NCI-H524 treated with DMSO at 0.1 percent for 48 hours (cell line): ENCODE data around the gene FAM20C.

Source experiments
- DNase-seq: peaks from one replicate; lab custom pipeline; 2025; lab: John Stamatoyannopoulos, UW

The FAM20C gene

GRCh38 chr7:245574-246295, 53.4 kb downstream of the FAM20C start:
- DNase-seq, result no peak

DNA sequence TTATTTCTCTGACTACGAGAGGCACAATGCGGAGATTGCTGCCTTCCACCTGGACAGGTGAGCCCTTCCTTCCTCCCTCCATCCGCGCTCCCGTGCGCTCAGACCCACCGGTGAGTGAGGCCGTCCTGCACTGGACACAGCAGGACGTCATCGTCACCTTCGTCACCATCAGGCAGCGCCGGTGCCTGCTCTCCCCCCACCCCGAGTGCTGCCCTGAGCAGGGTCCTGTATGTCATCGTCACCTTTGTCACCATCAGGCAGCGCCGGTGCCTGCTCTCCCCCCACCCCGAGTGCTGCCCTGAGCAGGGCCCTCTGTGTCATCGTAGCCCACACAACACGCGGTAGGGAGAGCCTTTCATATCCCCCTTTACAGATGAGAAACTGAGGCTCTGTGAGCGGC, 54.1 kb downstream of the FAM20C start:
- no peak for DNase-seq

- no peak for DNase-seq
Observed at GRCh38 chr7:247181-247580, 54.8 kb downstream of the FAM20C start.

GRCh38 chr7:247636-248035, 55.3 kb downstream of the FAM20C start:
- DNase-seq, result no peak

- no peak for DNase-seq
Observed at GRCh38 chr7:248732-249435, 56.5 kb downstream of the FAM20C start.

DNA sequence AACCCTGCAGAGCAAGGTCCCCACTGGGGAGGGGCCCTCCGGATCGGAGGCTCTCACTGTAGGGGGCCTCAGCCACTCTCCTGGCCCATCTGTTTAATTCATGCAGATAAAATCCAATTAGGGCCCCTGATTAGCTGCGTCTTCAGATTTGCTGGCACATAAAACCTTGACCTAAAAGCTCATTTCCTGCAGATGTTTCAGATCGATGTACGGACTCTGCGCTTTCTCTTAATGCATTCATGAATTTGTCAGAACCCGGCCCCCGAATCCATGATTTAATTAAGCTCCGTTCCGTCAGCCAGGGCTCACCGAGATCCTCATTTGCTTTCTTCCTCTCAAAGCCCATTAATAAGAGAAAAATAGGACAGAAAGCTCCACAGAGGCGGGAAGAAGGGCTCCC, 57.6 kb downstream of the FAM20C start:
- DNase-seq, result no peak

DNA sequence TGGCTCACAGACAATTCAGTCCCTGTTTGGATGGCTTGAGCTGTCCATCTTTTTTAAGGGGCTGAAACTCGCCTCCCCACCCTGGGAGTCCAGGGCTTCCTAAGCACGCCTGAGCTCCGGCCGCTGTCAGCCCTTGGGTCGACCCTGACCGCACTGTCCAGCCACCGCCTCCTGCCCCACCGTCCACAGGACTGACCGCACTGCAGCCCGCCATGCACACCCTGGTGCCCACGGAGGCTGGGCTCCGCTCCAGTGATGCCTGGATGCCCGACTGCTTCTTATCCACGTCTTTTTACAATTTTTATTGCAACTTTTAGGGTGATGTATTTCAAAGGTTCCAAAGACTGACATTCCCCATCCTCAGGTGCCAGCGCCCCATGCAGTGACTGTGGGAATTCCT, 58.2 kb downstream of the FAM20C start:
- DNase-seq, result no peak

DNA sequence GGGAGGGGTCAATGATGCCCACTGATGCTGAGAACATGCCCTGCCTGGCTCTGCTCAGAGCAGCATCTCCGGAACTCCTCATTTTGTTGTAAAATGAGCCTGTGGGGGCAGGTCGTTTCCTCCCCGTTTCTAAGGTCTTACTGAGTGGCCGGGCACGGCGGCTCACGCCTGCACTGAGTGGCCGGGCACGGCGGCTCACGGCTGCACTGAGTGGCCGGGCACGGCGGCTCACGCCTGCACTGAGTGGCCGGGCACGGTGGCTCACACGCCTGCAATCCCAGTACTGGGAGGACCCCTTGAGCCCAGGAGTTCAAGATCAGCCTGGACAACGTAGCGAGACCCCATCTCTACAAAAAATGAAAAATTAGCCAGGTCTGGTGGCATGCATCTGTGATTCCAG, 58.6 kb downstream of the FAM20C start:
- DNase-seq, result no peak

DNA sequence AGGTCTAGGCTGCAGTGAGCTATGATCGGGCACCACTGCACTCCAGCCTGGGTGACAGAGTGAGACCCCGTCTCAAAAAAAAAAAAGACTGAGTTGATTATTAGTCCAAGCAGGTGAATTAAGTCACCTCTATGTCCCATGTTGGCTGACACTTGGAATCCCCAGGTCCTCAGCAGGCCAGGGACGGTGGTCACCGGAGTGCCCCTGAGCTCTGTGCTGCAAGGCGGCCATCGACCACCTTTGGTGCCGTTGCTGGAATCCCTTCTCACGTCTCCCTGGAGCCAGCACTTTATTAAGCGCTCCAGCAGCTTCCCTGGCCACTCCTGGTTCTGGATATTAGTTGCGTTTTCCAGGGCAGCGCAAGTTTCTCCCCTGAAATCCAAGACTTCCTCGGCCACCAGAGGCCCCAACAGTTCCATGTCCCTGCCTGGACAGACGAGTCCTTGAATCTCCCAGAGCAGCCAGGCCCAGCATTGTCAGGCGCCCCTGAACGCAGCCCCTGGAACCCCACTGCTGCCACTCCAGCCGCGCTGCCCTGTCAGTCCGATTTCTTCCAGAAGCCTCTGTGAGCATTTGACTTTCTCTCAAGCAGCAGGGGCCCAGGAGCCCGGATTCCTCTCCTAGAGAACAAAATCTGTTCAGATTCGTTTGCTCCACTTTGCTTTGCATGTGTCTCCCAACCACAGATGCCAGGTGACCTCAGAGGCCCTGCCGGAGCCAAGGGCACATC, 59.2 kb downstream of the FAM20C start:
- no peak for DNase-seq

DNA sequence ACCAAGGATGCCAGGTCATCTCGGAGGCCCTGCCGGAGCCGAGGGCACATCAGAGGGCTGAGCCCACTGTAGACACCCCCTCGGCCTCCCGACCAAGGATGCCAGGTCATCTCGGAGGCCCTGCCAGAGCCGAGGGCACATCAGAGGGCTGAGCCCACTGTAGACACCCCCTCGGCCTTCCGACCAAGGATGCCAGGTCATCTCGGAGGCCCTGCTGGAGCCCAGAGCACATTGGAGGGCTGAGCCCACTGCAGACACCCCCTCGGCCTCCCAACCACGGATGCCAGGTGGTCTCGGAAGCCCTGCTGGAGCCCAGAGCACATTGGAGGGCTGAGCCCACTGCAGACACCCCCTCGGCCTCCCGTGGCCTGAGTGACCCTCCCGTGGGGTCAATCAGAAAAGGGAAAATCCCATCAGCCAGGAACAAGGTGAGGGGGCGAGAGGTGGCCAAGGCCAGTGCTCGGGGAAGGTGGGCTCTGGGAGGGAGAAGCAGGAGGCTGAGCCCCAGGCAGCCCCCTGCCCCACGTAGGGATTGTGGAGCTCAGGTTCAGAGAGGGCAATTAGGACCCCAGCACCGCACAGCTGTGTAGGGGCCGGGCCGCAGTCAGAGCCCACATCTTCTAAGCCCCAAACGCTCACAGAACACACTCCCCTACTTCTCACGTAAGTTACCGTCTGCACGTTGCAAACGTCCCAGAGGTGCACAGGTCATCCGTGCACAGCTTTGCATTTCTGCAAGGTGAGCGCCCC, 60.0 kb downstream of the FAM20C start:
- DNase-seq, result no peak

- DNase-seq, result no peak
Observed at GRCh38 chr7:252981-253380, 60.6 kb downstream of the FAM20C start.

DNA sequence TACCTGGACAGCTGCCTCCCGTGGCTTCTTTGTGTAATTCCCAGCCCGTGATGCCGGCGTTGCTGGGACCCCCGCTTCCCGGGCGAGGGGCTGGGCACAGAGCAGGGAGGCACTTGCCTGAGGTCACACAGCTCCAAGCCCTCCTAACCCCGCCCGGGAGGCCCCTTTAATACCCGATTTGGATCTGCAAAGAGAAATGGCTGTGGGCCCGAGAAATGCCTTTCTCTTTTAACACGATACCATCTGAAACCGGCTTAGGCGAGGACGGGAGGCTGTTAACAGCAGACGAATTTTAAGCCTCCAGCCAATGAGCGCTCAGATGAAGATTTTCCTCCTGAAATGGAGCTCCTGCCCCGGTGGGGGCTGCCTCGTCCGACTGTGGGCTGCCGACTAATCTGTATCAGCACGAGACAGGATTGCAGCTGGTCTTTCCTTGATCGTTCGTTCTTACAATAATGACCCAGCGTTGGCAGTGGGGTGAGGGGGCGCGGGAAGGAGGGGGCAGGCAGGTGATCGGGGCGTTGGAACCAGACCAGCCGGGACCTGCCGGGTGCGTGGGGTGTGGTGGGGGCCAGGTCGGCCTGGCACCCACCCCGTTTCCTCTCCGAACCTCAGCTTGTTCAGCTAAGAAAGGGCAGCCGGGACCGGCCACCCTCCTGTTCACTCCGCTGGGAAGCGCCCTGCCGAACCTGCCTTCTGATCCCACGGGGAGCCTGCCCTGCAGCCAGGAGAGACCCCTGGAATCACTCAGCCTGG, 61.4 kb downstream of the FAM20C start:
- DNase-seq, result no peak

DNA sequence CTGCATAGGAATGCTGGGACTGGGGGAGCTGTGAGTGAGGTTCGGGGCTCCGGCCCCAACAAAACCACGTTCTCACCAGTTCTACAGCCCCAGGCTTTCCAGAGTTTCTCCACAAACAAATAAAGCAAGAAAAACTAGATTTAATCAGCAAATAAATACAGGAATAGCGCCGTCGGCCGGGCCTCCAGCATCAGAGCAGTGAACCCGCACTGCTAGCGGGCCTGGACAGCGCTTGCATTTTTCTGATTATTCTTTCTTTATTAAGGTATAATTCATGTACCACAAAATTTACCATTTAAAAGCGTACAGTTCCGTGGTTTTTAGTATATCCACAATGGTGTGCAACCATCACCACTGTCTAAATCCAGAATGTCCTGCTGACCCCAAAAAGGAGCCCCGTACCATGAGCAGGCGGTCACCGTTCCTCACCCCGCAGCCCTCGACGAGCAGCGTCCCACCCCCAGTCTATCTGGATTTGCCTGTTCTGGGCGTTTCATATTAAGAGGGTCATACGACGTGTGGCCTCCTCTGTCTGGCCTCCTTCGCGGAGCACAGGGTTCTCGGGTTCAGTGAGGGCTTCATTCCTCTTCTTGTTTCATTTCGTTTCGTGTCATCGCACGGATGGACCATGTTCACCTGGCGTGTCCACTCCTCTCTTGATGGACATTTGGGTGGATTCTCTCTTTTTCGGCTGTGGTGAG, 62.1 kb downstream of the FAM20C start:
- no peak for DNase-seq

DNA sequence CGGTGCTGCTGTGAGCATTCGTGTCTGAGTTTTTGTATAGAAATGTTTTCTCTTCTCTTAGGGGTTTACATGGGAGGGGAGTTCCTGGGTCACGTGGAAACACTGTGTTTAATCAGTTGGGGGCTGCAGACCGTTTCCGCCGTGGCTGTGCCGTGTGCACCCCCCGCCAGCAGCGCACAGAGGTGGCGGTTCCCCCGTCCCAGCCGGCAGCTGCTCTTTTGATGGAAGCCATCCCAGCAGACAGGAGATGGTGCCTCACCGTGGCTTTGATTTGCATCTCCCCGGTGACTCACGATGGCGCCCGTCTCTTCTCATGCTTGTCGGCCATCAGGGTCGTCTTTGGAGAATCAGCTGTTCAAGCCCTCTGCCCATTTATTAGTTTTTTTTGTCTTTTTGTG, 62.7 kb downstream of the FAM20C start:
- no peak for DNase-seq

DNA sequence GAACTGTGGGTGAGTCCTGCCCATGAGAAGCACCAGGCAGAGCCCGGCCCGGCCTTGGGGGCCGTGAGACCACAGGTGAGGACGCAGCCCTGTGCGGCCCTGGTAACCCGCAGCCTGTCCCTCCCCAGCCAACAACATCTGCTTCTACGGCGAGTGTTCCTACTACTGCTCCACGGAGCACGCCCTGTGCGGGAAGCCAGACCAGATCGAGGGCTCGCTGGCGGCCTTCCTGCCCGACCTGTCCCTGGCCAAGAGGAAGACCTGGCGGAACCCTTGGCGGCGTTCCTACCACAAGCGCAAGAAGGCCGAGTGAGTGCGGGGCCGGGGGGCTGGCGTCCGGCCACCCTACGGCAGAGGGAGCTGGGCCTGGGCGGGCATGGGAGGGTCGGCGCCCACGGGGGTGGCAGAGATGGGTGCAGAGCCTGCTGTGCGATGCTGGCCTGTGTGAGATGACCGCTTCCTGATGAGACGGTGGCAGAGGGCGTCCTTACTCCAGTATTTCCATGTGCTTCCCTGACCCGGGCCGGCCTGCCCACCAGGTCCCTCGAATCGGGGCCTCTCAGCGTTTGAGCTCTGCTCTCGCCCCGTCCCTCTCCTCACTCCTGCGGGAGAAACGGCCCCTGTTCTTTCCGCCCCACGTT, 63.5 kb downstream of the FAM20C start:
- DNase-seq, result no peak

- DNase-seq, result no peak
Observed at GRCh38 chr7:256461-256940, 64.1 kb downstream of the FAM20C start.

DNA sequence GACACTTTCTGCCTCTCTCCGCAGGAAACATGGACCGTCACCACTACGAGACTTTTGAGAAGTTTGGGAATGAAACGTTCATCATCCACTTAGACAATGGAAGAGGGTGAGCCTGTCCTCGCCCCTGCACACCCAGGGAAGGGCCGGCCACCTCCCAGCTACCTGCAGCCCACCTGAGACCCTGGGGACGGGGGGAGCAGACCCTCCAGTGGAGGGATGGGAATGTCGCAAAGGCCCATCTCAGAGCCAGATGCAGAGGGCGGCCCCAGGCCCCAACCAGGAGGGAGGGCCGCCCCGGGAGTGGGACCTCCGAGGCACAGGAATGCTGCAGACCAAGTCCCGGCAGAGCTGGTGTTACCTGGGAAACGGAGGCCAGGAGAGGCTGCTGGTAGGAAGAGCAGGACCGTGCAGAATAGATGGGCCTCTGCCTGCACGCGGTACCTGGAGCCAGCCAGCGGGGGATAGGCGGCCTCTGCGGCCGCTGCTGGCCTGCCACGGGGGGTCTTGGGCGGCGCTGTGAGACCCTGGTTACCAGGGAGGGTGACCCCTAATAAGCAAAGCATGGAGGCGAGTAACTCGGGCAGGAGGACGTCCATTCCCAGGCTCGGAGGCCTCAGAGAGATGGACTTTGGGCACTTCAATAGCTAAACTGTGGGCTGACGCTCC, 64.7 kb downstream of the FAM20C start:
- DNase-seq, result no peak

GRCh38 chr7:257647-257992, 65.2 kb downstream of the FAM20C start:
- DNase-seq, result no peak

DNA sequence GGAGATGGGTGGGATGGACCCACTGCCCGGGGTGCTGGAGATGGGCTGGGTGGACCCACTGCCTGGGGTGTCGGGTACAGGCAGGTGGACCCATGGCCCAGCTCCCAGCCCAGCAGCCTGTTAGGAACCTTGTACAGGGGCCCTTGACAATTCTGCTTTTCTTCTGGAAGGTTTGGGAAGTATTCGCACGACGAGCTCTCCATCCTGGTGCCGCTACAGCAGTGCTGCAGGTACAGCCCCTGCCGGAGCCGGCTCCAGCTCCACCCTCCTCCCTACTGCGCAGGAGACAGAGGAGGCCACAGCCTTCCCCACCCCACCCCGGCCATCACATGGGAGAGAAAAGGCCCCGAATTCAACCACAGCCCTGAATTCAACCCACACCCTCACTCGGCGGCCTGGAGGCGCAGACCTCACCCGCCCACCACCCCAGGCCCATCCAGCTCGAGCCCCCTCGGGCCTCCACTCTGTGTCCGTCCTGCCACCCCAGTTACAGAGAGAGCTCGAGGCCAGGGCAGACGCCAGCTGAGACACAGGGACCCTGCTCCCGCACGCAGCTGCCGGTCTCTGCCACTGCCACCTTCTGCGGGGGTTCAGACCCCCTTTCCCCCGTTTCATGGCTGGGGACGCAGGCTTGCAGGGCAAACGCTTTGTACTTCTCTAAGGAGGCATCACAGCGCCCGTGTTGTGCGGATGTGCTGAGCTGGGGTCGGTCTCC, 66.3 kb downstream of the FAM20C start:
- no peak for DNase-seq

- no peak for DNase-seq
Observed at GRCh38 chr7:259191-259505, 66.8 kb downstream of the FAM20C start.
